Bronchus fibroblast of lung (primary cell): ENCODE data around the gene TECPR1. TPM values are rescaled to one million over a fixed set of nuclear protein-coding genes. Genes with fewer than 3 reads are reported as not detected.

Experiments used
- total RNA-seq: library from RNA; depleted of rRNA; stranded (reverse); fragments of >200 nt; gene quantifications from 2 replicates; pipeline ENCODE4 v1.2.3, GENCODE V29; 2015

TECPR1 gene
- total RNA-seq: 15.9 and 30.6 TPM in 2 replicates

DNA sequence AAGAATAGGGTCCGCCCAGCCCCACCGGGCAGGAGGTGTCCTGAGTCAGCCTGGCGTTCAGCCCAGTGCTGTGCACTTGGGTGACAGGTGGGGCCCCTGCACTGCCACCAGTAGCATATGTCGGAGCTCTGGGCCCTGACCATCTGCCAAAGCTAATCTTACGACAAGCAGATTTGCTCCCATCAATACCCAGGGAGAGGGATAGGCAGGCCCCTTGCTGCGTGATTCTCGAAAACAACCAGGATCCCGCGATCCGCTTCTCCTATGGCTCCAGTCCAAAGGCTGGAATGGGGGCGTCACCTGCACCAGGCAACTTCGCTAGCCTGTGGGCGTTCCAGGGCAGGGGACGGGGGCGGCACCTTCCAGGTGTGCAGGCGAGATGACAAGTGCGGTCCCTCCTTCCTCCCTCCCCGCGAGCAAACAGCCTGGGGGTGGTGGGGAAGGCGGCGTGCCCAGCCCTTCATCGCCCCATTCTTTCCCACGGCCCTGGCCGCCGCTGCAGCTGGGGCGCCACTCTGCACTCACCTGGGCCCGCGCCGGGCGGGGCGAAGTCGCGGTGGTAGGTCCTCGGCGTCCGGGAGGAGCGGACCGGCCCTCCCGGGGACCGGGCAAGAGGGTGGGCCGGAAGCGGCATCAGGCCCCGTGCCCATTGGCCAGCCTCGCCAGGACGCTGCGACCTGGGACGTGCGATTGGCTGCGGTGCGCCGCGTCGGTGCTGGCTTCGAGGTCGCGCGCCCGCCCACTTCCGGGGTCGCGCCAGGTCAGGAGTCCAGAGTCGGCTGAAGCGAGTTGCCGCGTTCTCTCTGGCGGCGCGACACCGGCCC lies at the start of gene TECPR1:
TSS of gene TECPR1 (minus strand) at position 632 of the 824 bp plus-strand sequence. CDS start 6,086 bp downstream, outside the sequence.

GRCh38 chr7:98280791-98281756 lies 29.0 kb upstream of the TECPR1 start, which contains the start of gene BRI3:
TSS of gene BRI3 (plus strand) at chr7:98281686. CDS start at chr7:98281796, 110 bp downstream.

DNA sequence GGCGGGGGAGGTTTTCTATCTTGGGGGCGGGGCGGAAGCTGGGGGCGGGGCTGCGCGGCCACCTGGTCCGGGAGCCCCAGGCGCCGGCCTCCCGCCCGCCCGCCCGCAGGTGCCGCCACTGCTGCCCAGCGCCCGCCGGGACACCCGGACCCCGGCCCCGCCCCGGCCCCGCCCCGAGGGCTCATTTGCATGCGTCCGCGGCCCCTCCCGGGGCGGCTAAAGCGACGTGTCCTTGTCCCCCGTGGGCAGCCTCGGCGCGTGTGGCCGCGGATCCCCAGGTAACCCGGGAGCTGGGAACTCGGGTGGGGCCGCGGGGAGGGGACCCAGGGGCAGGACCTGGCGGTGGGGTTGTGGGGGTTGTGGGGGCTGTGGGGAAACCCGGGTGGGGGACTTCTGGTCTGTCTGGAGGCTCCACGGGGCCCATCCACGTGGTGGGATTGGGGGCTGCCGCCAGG lies 40.8 kb downstream of the TECPR1 start, which contains the start of gene BHLHA15:
TSS of gene BHLHA15 (plus strand) at position 219 of the 455 bp plus-strand sequence. CDS start 871 bp downstream, outside the sequence.

Other genes starting within 250 kb of the TECPR1 start
- gene LMTK2, start 145.4 kb downstream of the TECPR1 start, total RNA-seq: 5.6 and 6.4 TPM in 2 replicates
- gene BHLHA15, start 40.8 kb downstream of the TECPR1 start, total RNA-seq: 0.34 and 0.59 TPM in 2 replicates
- gene BRI3, start 29.5 kb upstream of the TECPR1 start, total RNA-seq: 34.5 and 35.1 TPM in 2 replicates
- gene BAIAP2L1, start 148.9 kb upstream of the TECPR1 start, total RNA-seq: 1.9 and 2.5 TPM in 2 replicates